Stimulated activated CD4-positive, alpha-beta T cell treated with anti-CD3 and anti-CD28 coated beads, Interleukin-15, amount 100 ng/mL, for 24 hours (primary cell): ENCODE results near the gene RUNDC1.
"Not testable (repeated sequence)": the region's sequence is repeated elsewhere in the genome, so short reads cannot be mapped to it uniquely, and the experiment has no call there.

ENCODE experiments used
- DNase-seq: peaks from one replicate; pipeline ENCODE4 v3.0.0-alpha.2; 2020

RUNDC1 gene

GRCh38 chr17:42980274-42980765, at the start of gene RUNDC1:
Gene RUNDC1 (plus strand): TSS chr17:42980565. CDS start chr17:42980577, 12 bp downstream.
- DNase-seq = peak; percentile 95

- DNase-seq = peak; percentile 27
Measured at GRCh38 chr17:42937712-42938596, 42.4 kb upstream of the RUNDC1 start.

DNA sequence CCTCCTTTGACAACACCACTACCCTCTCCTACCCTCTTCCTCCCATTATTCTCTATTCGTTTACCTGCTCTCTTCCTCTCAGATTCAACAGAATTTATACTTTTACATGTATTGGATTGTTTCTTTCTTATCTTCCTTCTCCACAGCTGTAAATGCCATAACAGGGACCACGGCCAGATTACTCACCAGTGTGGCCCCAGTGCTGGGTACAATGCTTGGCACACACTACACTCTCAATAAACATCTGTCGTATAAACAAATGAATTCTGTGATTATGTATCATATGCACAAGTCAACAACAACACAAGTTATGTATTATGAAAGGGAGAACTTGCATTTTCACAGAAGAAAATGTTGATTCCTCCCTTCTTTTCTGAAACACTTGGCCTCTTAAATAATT, 36.2 kb upstream of the RUNDC1 start:
- DNase-seq = no peak

DNA sequence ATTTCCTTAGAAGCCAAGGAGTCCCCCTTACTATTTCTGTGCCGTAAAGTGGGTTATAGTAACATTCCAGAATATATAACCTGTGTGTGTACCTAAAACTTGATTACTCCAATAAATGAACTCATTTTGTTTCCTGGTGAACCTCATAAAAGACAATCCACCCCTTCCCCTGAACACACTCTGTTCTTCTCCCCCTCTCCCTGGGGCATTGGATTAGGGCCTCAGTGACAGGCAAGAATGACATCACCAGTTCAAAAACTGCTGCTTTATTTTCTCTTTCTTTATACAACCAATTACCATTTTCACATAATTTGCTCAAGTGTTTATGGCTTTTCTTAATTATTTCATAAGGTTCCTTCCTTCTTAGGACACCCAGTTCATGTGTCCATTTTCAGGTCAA, 33.6 kb upstream of the RUNDC1 start:
- no peak for DNase-seq

- DNase-seq = no peak
Measured at GRCh38 chr17:42950044-42950783, 30.2 kb upstream of the RUNDC1 start.

DNA sequence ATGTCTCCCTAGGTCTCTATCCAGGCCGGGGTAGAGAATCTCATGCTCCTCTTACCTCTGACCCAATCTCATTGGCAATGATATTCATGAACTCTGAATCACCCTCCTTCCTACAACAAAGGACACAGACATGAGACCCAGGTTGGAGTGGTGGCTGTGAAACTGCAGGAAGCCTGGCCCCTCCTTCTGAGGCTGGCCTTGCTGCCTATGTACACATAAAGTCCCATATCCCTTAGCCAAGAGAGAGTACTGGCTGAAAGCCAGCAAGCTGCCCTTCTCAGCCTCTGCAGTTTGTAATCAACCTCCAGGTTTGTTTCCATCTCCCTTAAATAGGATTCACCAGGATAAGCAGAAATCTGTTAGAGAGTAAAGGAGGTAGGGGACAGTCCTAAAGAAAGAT, 26.7 kb upstream of the RUNDC1 start:
- no peak for DNase-seq

DNA sequence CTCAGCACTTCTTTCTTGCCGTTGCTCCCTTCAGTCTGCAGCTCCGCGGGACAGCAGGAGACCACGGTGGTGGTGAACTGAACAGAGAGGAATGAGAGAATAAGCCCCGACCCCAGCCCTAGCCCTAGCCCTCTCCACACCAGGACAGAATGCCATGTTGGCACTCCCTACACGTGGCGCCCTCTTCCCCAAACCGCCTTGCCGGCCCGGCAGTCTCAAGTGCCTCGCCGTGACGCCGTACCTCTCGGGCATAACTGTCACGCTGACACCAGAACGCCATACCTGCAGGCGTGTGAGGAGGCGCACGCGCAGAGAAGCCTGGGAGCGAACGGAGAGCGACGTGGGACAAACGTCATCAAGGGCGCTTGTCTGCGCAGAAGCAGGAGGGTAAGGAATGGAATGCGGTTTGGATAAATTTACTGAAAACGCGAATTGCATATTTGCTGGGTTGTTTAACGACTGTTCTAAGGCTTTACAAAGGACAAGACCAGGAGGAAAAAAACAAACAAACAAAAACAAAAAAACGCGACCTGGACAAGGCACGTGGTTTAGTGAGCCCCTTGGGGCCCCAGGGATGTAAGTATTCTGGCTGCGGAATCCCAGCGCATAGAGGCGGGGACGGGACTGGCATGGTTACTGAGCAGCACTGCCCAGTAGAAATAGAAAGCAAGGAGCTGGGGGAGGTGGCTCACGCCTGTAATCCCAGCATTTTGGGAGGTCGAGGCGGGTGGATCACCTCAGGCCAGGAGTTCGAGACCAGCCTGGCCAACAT, 16.0 kb upstream of the RUNDC1 start, which contains the start of gene AARSD1:
TSS of gene AARSD1 (minus strand) at position 294 of the 772 bp plus-strand sequence. CDS start at position 280, 14 bp downstream.
- peak; percentile 93 for DNase-seq

- DNase-seq = no peak
Measured at GRCh38 chr17:42967925-42968324, 12.4 kb upstream of the RUNDC1 start.

- DNase-seq = no peak
Measured at GRCh38 chr17:42969001-42969581, 11.3 kb upstream of the RUNDC1 start.

GRCh38 chr17:42971589-42971988, 8.8 kb upstream of the RUNDC1 start:
- no peak for DNase-seq

DNA sequence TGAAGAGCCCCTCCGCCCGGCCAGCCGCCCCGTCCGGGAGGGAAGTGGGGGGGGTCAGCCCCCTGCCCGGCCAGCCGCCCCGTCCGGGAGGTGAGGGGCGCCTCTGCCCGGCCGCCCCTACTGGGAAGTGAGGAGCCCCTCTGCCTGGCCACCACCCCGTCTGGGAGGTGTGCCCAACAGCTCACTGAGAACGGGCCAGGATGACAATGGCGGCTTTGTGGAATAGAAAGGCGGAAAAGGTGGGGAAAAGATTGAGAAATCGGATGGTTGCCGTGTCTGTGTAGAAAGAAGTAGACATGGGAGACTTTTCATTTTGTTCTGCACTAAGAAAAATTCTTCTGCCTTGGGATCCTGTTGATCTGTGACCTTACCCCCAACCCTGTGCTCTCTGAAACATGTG, 7.0 kb upstream of the RUNDC1 start:
- DNase-seq = not testable (repeated sequence)

GRCh38 chr17:42975265-42975664, 5.1 kb upstream of the RUNDC1 start:
- DNase-seq = no peak

GRCh38 chr17:42975701-42976100, 4.7 kb upstream of the RUNDC1 start:
- not testable (repeated sequence) for DNase-seq

GRCh38 chr17:42979511-42980273, 673 bp upstream of the RUNDC1 start, which contains the start of gene PTGES3L:
Gene PTGES3L (minus strand): TSS chr17:42980080. CDS start chr17:42980053, 27 bp downstream.
- DNase-seq = peak; percentile 56

DNA sequence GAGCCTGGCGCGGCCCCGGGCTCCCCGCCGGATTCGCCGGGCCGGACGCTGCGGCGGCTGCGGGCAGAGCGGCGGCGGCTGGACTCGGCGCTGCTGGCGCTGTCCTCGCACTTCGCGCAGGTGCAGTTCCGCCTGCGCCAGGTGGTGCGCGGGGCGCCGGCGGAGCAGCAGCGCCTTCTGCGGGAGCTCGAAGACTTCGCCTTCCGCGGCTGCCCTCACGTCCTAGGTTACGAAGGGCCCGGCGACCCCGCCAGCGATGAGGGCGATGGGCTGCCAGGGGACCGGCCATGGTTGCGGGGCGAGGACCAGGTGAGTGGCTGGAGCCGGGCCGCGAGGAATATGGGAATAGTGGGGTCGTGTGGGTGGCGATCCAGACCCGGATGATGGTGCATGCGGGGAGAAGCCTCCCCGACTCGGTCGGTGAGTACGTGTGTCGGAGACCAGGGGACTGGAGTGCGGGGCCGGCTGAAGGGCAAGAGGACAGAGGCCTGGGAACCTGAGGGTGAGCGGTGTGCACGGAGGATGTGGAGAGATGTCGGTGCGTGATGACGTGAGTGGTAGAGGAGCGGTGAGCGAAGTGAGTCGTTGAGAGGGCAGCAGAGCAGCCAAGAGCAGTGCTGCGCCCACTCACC, 517 bp downstream of the RUNDC1 start:
- peak; percentile 85 for DNase-seq

GRCh38 chr17:42982266-42982665, 1.9 kb downstream of the RUNDC1 start:
- no peak for DNase-seq

DNA sequence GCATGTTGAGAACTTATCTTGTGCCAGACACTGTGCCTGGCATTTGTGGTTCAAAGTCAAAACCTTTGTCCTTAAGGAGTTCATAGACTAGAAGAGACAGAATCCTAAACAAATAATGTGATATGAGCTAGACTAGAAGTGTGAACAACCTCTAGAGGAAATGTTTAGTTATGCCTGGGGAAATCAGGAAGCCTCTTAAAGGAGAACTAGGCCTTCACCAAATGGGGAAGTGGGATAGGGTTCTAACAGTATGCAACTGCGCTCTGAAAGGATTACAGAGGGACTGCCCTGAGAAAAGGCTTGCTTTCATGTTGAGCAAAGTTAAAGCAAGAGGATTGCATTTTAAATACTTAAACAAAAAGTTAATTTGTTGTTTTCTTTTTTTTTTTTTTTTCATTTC, 4.9 kb downstream of the RUNDC1 start:
- DNase-seq = no peak

GRCh38 chr17:42989141-42989540, 8.8 kb downstream of the RUNDC1 start:
- DNase-seq = no peak

- DNase-seq = no peak
Measured at GRCh38 chr17:42989726-42990652, 9.6 kb downstream of the RUNDC1 start.

DNA sequence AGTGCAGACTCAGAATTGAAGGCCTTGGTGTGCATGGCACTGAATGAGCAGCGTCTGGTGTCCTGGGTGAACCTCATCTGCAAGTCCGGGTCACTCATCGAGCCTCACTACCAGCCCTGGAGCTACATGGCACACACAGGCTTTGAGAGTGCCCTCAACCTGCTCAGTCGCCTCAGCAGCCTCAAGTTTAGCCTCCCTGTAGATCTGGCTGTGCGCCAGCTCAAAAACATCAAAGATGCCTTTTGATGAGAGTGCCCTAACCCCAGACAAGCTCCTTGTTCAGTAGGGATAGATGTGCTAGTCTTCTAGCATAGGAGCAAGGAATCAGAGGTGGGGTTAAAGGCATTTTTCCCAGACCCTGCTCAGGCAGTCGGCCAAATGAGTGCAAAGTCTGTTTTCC, 11.1 kb downstream of the RUNDC1 start:
- no peak for DNase-seq
